GM12865 (cell line): ENCODE measurements around the gene SNCAIP.

Experiments
- DNase-seq: peaks from one replicate; pipeline ENCODE4 v3.0.0; 2010; ENCODE audit warnings: low read depth
- H3K4me3 ChIP-seq: 2 replicates; pipeline ENCODE4 v1.5.1; 2011; ENCODE audit warnings: mild to moderate bottlenecking, low read depth, low read length, control low read depth
- TF ChIP-seq, protein P1 (sequence below): IDR thresholded peaks from 2 replicates; pipeline ENCODE4 v1.5.1; 2011; ENCODE audit warnings: low read length, control low read depth, low read depth, inconsistent platforms; ENCODE audit not compliant: insufficient read depth; ENCODE audit errors: missing control alignments

Gene SNCAIP

GRCh38 chr5:122435234-122435633, 123.2 kb downstream of the SNCAIP start:
- TF ChIP-seq, protein P1, sequence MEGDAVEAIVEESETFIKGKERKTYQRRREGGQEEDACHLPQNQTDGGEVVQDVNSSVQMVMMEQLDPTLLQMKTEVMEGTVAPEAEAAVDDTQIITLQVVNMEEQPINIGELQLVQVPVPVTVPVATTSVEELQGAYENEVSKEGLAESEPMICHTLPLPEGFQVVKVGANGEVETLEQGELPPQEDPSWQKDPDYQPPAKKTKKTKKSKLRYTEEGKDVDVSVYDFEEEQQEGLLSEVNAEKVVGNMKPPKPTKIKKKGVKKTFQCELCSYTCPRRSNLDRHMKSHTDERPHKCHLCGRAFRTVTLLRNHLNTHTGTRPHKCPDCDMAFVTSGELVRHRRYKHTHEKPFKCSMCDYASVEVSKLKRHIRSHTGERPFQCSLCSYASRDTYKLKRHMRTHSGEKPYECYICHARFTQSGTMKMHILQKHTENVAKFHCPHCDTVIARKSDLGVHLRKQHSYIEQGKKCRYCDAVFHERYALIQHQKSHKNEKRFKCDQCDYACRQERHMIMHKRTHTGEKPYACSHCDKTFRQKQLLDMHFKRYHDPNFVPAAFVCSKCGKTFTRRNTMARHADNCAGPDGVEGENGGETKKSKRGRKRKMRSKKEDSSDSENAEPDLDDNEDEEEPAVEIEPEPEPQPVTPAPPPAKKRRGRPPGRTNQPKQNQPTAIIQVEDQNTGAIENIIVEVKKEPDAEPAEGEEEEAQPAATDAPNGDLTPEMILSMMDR, result no peak
- no peak for DNase-seq

GRCh38 chr5:122435761-122436160, 123.7 kb downstream of the SNCAIP start:
- TF ChIP-seq, protein P1, result no peak
- no peak for DNase-seq
- no peak overlapping the region for H3K4me3 ChIP-seq

More at GRCh38 chr5:122435234-122435633, 123.2 kb downstream of the SNCAIP start:
- no peak overlapping the region for H3K4me3 ChIP-seq

DNA sequence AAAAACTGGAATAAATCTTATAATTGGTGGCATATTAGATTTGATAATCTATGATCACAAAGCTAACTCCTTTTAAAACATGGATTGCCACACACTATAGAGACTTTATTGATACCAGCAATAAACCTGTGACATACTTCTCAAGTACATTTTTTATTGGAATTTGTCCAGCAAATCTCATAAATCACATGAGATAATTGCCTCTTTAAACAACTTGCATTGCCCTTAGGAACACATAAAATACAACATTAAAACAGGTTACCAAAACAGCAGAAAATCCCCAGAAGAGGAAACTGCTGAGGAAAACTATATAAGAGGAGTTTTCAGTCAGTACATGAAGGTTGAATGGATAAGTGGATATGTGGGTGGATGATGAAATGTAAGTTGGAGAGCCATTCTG, 124.6 kb downstream of the SNCAIP start:
- DNase-seq, result no peak
- H3K4me3 ChIP-seq, result no peak overlapping the region
- TF ChIP-seq, protein P1, result no peak

GRCh38 chr5:122439645-122440044, 127.6 kb downstream of the SNCAIP start:
- DNase-seq, result no peak
- TF ChIP-seq, protein P1, result no peak
- H3K4me3 ChIP-seq, result no peak overlapping the region

GRCh38 chr5:122442938-122443337, 130.9 kb downstream of the SNCAIP start:
- DNase-seq, result peak; percentile 6
- TF ChIP-seq, protein P1, result no peak
- no peak overlapping the region for H3K4me3 ChIP-seq

- H3K4me3 ChIP-seq, result no peak overlapping the region
- no peak for DNase-seq
- TF ChIP-seq, protein P1, result no peak
Measured at GRCh38 chr5:122444411-122444810, 132.4 kb downstream of the SNCAIP start.

DNA sequence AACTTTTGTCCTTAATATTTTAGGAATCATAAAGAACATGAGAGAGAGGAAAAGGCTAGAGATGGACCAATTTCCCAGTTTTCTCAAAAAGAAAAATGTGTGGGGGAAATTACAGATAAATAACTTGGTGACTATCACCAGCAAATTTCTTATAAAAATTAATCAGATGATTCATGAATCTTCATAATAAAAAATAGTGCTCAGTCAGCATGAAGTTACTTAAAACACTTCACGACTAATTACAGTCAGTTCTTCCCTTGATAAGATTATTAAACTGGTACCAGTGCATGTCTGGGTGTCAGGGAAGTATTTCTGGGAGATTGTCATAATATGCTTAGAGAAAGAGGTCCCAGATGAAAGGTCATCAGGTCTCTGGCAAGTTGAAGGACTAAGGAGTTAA, 133.0 kb downstream of the SNCAIP start:
- no peak for DNase-seq
- no peak overlapping the region for H3K4me3 ChIP-seq
- TF ChIP-seq, protein P1, result no peak
